Middle frontal gyrus (tissue), 1 donor: ENCODE data around the gene RPTOR.

Experiments used
- DNase-seq: peaks from one replicate; pipeline ENCODE4 v3.0.0-alpha.2; 2015; ENCODE audit warnings: low spot score; ENCODE audit errors: extremely low spot score

The RPTOR gene

GRCh38 chr17:80637048-80637781 lies 92.6 kb downstream of the RPTOR start:
- no peak for DNase-seq

GRCh38 chr17:80639658-80640057 lies 95.0 kb downstream of the RPTOR start:
- DNase-seq = no peak

- no peak for DNase-seq
These were observed 95.9 kb downstream of the RPTOR start for GRCh38 chr17:80640366-80641084.

DNA sequence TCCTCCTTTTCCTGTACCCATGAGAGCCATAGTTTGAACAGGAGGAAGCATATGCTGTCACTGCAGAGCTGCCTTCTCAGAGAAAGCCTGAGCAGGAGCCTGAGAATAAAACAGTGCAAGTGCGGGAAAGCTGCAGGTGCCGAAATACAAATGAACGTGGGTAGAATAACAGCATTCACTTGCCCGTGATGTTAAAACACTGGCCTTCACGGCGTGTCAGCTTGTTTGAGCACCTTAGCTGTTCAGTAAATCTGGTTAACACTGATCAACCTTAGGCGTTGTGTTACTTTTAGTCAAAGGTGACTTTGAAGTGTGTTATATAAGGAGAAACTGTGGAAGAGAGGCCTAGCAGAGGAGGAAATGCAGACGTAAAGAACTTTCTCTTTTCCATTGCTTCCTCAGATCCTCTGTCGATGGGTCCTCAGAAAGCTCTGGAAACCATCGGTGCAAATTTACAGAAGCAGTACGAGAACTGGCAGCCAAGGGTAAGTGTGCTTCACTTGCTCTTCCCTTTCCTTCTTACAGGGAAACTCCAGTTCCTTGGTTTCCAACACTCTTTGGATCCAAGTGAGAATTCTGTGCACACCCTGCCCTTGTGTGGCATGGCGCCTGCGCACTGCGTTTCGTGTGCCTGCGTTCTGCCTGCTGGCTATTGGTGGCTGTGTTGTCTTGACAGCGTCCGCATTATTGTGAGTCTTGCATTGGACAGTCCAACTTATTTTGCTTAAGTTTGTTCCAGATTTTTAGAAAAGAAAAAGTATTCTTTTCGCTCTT lies 98.9 kb downstream of the RPTOR start:
- DNase-seq = no peak

- no peak for DNase-seq
These were observed 99.9 kb downstream of the RPTOR start for GRCh38 chr17:80644536-80644935.

DNA sequence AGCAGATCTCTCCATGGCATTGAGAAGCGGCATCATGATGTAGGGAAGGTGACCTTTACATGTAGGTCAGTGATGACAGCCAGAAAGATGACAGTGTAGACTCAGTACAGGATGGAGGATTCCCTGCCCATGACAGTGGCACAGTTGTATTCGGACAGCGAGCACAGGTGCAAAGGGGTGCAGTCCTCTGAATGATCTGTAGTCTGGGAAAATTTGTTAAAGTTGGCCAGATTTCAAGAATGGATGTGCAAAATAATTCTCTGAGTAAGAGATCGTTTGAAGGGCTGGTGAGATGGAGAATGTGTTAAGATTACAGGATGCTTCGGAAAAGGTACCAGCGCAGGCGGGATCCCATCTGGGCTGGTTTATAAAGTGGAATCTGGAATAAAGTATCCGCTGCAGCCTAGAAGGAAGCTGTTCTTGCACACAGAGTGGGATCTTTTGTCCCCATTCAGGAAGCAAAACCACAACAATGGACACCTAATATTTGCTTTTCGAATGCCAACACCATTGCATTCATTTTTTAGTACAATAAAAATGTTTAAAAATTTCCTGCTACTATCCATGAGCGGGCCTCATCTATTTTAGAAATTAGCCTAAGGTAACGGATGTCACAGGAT lies 101.2 kb downstream of the RPTOR start:
- no peak for DNase-seq

- no peak for DNase-seq
These were observed 101.7 kb downstream of the RPTOR start for GRCh38 chr17:80646328-80646727.

- no peak for DNase-seq
These were observed 103.1 kb downstream of the RPTOR start for GRCh38 chr17:80647746-80648145.

GRCh38 chr17:80649200-80649644 lies 104.6 kb downstream of the RPTOR start:
- DNase-seq = no peak

DNA sequence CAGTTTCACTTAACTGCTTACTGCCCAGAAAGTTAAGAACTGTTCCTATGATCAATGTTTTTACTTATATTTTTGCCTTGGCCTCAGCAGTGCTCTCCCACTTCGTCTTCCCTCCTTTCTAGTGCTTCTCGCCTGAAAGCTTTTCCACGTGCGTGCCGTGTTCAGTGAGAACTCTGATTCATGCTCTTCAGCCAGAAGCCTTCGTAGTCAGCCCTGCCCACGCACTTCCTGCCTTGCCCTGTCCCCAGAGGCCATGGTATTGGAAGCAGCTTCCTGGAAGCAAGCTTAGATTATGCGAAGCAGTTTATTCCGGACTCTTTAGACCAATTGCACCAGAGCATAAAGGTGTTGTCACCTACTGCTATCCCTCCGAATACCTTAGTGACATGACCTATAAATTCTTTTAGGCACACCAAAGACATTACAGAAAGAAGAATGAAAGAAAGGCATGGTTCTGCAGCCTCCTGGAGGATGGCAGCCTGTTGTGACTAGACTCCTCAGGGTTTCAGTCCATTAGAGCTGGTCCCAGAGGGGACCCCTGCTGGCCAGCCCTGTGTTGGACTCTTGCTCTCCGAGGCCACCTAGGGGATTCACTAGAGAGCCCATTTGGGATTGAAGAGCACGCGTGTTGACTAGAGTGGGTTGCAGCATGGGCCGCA lies 105.2 kb downstream of the RPTOR start:
- DNase-seq = no peak

GRCh38 chr17:80650331-80650672 lies 105.7 kb downstream of the RPTOR start:
- DNase-seq = no peak

DNA sequence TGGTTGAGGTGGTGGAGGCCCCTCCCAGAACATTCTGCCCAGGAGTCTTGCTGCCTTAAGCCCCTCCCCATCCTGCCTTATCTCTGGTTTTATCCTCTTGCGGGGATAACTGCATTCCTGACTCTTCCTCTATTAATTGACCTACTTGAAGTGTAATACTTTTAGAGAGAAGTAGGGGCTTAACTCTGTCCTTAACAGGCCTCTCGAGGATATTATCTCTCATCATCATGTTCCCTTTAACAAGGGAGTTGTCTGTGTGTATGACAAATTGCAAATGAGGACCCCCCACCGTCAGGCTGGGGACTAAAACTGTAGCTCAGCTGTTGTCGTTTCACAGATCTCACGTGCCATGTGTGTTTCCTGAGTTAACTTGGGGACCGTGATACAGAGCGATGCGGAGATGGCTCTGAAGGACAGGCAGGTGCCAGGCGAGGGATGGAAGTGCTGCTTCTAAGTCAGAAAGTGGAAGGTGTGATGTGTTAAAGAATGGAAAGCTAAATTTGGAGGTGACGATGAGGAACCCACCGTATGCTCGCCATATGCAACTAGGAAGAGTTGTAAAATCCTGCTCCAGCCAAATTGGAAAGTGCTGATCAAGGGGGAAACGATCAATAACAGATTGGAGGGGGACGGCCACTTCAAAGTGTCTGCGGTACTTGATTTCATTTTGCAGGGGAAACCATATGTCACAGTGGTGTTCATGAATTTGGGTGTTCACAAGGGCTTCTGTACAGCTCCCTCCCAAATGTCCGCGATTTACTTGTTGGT lies 106.3 kb downstream of the RPTOR start:
- no peak for DNase-seq

GRCh38 chr17:80652756-80653330 lies 108.2 kb downstream of the RPTOR start:
- DNase-seq = no peak

DNA sequence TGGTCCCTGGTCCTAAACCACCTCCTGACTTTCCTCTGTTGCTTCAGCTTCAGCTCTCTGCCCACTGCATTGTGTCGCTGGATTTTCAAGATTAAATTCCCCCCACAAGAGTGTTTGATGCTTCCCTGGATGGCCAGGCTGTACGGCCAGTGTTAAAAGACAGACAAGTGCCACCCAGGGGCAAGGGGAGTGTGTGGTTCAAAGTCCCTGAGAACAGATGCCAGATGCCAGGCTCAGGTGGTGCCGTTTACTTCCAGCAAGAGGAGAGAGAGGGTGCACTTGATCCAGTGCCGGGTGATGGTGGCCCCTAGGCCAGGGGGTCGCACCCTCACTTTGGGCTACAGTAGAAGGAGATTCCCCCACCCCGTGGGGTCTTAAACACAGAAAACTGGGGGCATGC lies 109.2 kb downstream of the RPTOR start:
- no peak for DNase-seq

DNA sequence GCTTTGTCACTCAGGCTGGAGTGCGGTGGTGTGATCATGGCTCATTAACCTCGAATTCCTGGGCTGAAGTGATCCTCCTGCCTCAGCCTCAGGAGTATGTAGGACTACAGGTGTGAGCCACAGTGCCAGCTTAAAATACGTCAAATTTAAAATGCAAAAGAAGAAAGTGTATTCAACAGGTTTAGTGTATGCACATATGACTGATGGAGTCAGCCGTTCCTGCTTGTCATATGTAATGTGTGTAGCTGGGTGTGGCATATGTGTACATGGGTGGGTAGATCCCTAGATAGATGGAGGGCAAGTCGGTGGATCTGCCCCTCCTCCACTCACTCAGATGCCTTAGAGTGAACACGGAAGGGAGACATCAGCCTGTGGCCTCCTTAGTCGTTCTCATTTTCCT lies 111.0 kb downstream of the RPTOR start:
- no peak for DNase-seq

DNA sequence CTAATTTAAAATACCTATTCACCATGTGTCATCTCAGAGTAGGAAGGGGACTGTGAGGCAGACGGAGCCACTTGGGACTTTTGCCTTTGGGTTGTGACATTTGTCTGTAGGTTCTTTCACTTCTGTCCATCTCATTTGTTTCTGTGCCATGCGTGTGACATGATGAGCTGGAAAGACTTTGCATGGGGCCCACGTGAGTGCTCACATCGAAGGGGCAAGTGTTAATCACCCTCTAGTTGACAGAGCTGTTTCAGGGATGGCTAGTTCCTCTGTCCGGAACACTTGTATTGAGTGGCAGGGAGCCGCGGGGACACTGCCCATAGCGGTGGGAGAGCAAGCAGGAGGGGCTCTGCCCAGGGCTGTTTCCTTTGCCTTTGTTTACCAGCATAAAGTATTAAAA lies 112.0 kb downstream of the RPTOR start:
- no peak for DNase-seq

DNA sequence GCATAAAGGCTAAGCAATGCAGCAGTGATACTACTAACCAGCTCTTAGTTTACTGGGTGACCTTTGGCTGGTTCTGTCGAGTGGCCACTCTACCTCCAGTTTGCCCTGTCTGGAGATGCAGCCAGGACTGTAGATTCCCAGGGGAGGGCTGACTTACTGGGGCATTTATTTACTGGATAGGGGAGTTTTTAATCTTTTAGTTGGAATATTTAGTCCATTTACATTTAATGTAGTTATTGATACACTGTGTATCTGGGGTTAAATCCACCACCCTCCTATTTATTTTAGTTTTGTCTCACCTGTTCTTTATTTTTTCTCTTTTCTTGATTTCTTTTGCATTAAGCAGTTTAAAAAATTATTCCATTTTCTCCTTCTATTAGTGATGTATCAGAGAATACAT lies 112.9 kb downstream of the RPTOR start:
- DNase-seq = no peak

GRCh38 chr17:80658821-80659220 lies 114.2 kb downstream of the RPTOR start:
- no peak for DNase-seq

- DNase-seq = no peak
These were observed 115.0 kb downstream of the RPTOR start for GRCh38 chr17:80659651-80660050.

GRCh38 chr17:80660527-80661198 lies 116.0 kb downstream of the RPTOR start:
- DNase-seq = no peak
